Measurements from ENCODE around the gene KLF16. TPM values are rescaled to one million over a fixed set of nuclear protein-coding genes. Genes with fewer than 3 reads are reported as not detected.

The KLF16 gene
- total and polyA plus RNA-seq, 9 of the 15 experiments (the other 6 are each of a cell fraction or from before 2014, with no cell fraction given) = 0.04 to 60.4 (median 6.8) TPM

DNA sequence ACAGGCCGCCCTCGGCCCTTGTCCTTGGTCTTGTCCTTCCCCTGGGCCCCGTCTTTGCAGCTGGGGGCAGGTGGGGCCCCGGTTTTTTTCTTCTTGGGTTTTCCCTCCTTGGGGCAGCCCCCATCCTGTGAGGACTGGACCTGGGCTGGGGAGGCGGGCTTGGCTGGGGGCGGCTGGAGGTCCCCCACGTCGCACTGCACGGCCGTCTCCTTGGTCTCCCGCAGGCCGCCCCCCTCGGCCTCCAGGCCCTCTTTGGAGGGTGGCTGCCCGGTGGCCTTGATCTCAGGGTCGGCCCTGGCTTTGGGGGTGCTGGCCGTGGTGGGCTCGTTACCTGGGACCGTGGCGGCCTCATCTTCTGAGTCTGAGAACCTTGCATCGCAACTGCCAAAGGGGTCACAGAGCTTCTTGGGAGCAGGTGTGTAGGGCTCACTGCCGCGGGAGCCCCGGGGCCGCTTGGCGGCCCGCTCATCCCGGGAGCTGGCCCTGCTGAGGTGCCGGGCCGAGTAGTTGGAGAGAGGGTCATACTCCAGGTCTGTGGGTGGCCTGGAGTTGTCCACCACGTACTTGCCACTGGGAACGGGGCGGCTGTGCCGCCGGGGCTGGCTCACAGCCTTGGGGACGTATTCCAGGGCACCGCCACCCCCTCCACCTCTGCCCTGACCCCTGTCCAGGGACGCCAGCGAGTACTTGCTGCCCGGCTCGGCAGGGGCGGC is 35.7 kb downstream of the KLF16 start:
- Histone ChIP-seq H2AFZ (ENCODE audit: low read depth, low read length) (no peak overlapping the region), H3K9me3 (replicated peaks; ENCODE audit: control insufficient read depth, insufficient read depth, low read depth, low read length) (no peaks in the 10 kb centered on the region), H3K4me1 (replicated peaks in 1 of 2; ENCODE audit: control insufficient read depth in 2 of 2, insufficient read depth in 2 of 2, low read length in 2 of 2) (peaks cover 11 to 64% of the 10 kb centered on the region in 2 experiments), H3K27me3 (ENCODE audit: control insufficient read depth in 2 of 2, insufficient read depth in 2 of 2, low read length in 2 of 2) (no peaks in the 10 kb centered on the region), H3K9me1 (ENCODE audit: control insufficient read depth, insufficient read depth, low read length) (no peaks in the 10 kb centered on the region), H3K9ac (ENCODE audit: insufficient read depth in 1 of 2, low read depth in 2 of 2, low read length in 2 of 2) (peak overlapping the region; percentile 55 to 92; a peak in 3 of 4 replicates), H3K79me2 (ENCODE audit: control insufficient read depth, insufficient read depth, low read length) (peaks cover 68% of the 10 kb centered on the region), H3K36me3 (ENCODE audit: control insufficient read depth, insufficient read depth, low read length) (peaks cover 75% of the 10 kb centered on the region; the same call in 2 of the 3 replicates), H3K27ac (ENCODE audit: extremely low read depth, low read depth, low read length) (peak overlapping the region; percentile 67; the same call in 1 of the 3 replicates), H3K4me3 (no peak overlapping the region; the same call in 1 of the 2 replicates), H4K20me1 (replicated peaks; ENCODE audit: control insufficient read depth, insufficient read depth, low read length) (no peaks in the 10 kb centered on the region), H3K4me2 (ENCODE audit: insufficient read depth, low read length) (no peak overlapping the region)
- no TSS peak for BruUV-seq (replicated peaks)
- DNase-seq (ENCODE audit: extremely low read depth in 1 of 4, low spot score in 3 of 4) (no peak), ATAC-seq (no peak), FAIRE-seq (no peak)
- in situ Hi-C loops (cut with MboI) = no loop called here
- POLR2A ChIA-PET = interaction anchor here (1.1 to 3.7 kb wide), 4 partner anchors 10 to 13 kb away, joined by 3 to 27 read pairs (median 6); no protein-coding TSS in a partner anchor
- CTCF ChIA-PET (ENCODE audit: low intra/inter-chr PET ratio) = no interaction called here
- intact Hi-C loops (cut with micrococcal nuclease) = loop anchor here (2.0 kb wide), 1 partner anchor 15 kb away; the partner anchor contains the start of gene ATP8B3
- 93% methylated on average over 35 of the region's 41 CpGs for WGBS (ENCODE audit: insufficient coverage, low coverage, missing lambda C conversion rate)
- TF ChIP-seq, protein P1, sequence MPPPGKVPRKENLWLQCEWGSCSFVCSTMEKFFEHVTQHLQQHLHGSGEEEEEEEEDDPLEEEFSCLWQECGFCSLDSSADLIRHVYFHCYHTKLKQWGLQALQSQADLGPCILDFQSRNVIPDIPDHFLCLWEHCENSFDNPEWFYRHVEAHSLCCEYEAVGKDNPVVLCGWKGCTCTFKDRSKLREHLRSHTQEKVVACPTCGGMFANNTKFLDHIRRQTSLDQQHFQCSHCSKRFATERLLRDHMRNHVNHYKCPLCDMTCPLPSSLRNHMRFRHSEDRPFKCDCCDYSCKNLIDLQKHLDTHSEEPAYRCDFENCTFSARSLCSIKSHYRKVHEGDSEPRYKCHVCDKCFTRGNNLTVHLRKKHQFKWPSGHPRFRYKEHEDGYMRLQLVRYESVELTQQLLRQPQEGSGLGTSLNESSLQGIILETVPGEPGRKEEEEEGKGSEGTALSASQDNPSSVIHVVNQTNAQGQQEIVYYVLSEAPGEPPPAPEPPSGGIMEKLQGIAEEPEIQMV (tag; conservative IDR thresholded peaks at IDR 0.05; ENCODE audit: low read depth) = no peak
- TF ChIP-seq POLR2B (IDR thresholded peaks at IDR 0.05; ENCODE audit: low read depth, partially characterized antibody) (no peak), MCM5 (IDR thresholded peaks at IDR 0.05; ENCODE audit: low read depth) (no peak), BRF2 (IDR thresholded peaks at IDR 0.05; ENCODE audit: borderline replicate concordance, insufficient read depth, insufficient read length) (no peak), IRF1 (CRISPR knock-in tag; IDR thresholded peaks at IDR 0.05; ENCODE audit: borderline replicate concordance) (no peak), SRSF1 (IDR thresholded peaks at IDR 0.05; ENCODE audit: low read depth, low read length) (no peak)
- TF ChIP-seq, protein P2, sequence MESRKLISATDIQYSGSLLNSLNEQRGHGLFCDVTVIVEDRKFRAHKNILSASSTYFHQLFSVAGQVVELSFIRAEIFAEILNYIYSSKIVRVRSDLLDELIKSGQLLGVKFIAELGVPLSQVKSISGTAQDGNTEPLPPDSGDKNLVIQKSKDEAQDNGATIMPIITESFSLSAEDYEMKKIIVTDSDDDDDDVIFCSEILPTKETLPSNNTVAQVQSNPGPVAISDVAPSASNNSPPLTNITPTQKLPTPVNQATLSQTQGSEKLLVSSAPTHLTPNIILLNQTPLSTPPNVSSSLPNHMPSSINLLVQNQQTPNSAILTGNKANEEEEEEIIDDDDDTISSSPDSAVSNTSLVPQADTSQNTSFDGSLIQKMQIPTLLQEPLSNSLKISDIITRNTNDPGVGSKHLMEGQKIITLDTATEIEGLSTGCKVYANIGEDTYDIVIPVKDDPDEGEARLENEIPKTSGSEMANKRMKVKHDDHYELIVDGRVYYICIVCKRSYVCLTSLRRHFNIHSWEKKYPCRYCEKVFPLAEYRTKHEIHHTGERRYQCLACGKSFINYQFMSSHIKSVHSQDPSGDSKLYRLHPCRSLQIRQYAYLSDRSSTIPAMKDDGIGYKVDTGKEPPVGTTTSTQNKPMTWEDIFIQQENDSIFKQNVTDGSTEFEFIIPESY (CRISPR knock-in tag; IDR thresholded peaks at IDR 0.05) = peak; percentile 79
- TF ChIP-seq, protein P3, sequence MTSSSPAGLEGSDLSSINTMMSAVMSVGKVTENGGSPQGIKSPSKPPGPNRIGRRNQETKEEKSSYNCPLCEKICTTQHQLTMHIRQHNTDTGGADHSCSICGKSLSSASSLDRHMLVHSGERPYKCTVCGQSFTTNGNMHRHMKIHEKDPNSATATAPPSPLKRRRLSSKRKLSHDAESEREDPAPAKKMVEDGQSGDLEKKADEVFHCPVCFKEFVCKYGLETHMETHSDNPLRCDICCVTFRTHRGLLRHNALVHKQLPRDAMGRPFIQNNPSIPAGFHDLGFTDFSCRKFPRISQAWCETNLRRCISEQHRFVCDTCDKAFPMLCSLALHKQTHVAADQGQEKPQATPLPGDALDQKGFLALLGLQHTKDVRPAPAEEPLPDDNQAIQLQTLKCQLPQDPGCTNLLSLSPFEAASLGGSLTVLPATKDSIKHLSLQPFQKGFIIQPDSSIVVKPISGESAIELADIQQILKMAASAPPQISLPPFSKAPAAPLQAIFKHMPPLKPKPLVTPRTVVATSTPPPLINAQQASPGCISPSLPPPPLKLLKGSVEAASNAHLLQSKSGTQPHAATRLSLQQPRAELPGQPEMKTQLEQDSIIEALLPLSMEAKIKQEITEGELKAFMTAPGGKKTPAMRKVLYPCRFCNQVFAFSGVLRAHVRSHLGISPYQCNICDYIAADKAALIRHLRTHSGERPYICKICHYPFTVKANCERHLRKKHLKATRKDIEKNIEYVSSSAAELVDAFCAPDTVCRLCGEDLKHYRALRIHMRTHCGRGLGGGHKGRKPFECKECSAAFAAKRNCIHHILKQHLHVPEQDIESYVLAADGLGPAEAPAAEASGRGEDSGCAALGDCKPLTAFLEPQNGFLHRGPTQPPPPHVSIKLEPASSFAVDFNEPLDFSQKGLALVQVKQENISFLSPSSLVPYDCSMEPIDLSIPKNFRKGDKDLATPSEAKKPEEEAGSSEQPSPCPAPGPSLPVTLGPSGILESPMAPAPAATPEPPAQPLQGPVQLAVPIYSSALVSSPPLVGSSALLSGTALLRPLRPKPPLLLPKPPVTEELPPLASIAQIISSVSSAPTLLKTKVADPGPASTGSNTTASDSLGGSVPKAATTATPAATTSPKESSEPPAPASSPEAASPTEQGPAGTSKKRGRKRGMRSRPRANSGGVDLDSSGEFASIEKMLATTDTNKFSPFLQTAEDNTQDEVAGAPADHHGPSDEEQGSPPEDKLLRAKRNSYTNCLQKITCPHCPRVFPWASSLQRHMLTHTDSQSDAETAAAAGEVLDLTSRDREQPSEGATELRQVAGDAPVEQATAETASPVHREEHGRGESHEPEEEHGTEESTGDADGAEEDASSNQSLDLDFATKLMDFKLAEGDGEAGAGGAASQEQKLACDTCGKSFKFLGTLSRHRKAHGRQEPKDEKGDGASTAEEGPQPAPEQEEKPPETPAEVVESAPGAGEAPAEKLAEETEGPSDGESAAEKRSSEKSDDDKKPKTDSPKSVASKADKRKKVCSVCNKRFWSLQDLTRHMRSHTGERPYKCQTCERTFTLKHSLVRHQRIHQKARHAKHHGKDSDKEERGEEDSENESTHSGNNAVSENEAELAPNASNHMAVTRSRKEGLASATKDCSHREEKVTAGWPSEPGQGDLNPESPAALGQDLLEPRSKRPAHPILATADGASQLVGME (CRISPR knock-in tag; IDR thresholded peaks at IDR 0.05) = no peak
